GM23248 (cell line): ENCODE measurements around the gene MEGF11. TPM values are rescaled to one million over a fixed set of nuclear protein-coding genes. Genes with fewer than 3 reads are reported as not detected.

Source experiments
- DNase-seq: peaks from one replicate; pipeline ENCODE4 v3.0.0-alpha.2; 2015
- H2AFZ ChIP-seq: fragments of 200-600 bp; sonication (generic); 2 replicates; pipeline ENCODE4 v1.6.1; 2016; ENCODE audit warnings: antibody characterized with exemption
- H3F3A ChIP-seq: fragments of 200-600 bp; sonication (generic); 2 replicates; pipeline ENCODE4 v1.6.1; 2016; ENCODE audit warnings: mild to moderate bottlenecking, antibody characterized with exemption, mixed run types; ENCODE audit not compliant: insufficient read depth
- H3K27ac ChIP-seq: fragments of 200-600 bp; sonication (generic); 2 replicates; pipeline ENCODE4 v1.5.1; 2016; ENCODE audit warnings: mild to moderate bottlenecking
- H3K27me3 ChIP-seq: fragments of 200-600 bp; sonication (generic); replicated peaks from 2 replicates; pipeline ENCODE4 v1.6.1; 2016; ENCODE audit warnings: mild to moderate bottlenecking; ENCODE audit not compliant: insufficient read depth
- H3K36me3 ChIP-seq: fragments of 200-600 bp; sonication (generic); 2 replicates; pipeline ENCODE4 v1.6.1; 2016; ENCODE audit warnings: low read depth, mild to moderate bottlenecking
- H3K4me1 ChIP-seq: fragments of 200-600 bp; sonication (generic); 2 replicates; pipeline ENCODE4 v1.6.1; 2016; ENCODE audit warnings: mild to moderate bottlenecking; ENCODE audit not compliant: insufficient read depth
- H3K4me2 ChIP-seq: fragments of 200-600 bp; sonication (generic); one replicate; pipeline ENCODE4 v1.6.1; 2016; ENCODE audit warnings: mild to moderate bottlenecking; ENCODE audit not compliant: unreplicated experiment
- H3K4me3 ChIP-seq: fragments of 200-600 bp; sonication (generic); 2 replicates; pipeline ENCODE4 v1.5.1; 2016; ENCODE audit warnings: mild to moderate bottlenecking
- H3K79me2 ChIP-seq: fragments of 200-600 bp; sonication (generic); 2 replicates; pipeline ENCODE4 v1.6.1; 2016; ENCODE audit warnings: mild to moderate bottlenecking; ENCODE audit not compliant: insufficient read depth
- H3K9ac ChIP-seq: fragments of 200-600 bp; sonication (generic); 2 replicates; pipeline ENCODE4 v1.6.1; 2016; ENCODE audit warnings: mild to moderate bottlenecking
- H3K9me2 ChIP-seq: fragments of 200-600 bp; sonication (generic); 2 replicates; pipeline ENCODE4 v1.6.1; 2016; ENCODE audit warnings: mixed run types, mild to moderate bottlenecking, moderate library complexity; ENCODE audit not compliant: insufficient read depth
- H3K9me3 ChIP-seq: fragments of 200-600 bp; sonication (generic); one replicate; pipeline ENCODE4 v1.6.1; 2017; ENCODE audit warnings: low read depth
- H4K20me1 ChIP-seq: fragments of 200-600 bp; sonication (generic); 2 replicates; pipeline ENCODE4 v1.6.0; 2016; ENCODE audit not compliant: insufficient read depth
- EZH2 ChIP-seq: fragments of 200-600 bp; sonication (generic); IDR thresholded peaks from 2 replicates; pipeline ENCODE4 v1.6.1; 2018; ENCODE audit warnings: antibody characterized with exemption, mild to moderate bottlenecking; ENCODE audit not compliant: insufficient read depth, poor library complexity, severe bottlenecking
- EZH2phosphoT487 ChIP-seq: fragments of 200-600 bp; sonication (generic); IDR thresholded peaks from 2 replicates; pipeline ENCODE4 v1.6.1; 2018; ENCODE audit warnings: antibody characterized with exemption, moderate library complexity, mild to moderate bottlenecking, low read depth; ENCODE audit not compliant: insufficient read depth
- WGBS, 2 experiments: methylation state at CpG; one replicate each; pipeline ENCODE4 v1.1.6; 2015 to 2017; ENCODE audit warnings: low lambda C conversion rate in 2 of 2, low coverage in 1 of 2; ENCODE audit errors: missing lambda C conversion rate in 2 of 2; 5-methylcytosine and 5-hydroxymethylcytosine counted together
- in situ Hi-C: fragments of 300-500 bp; cut with MboI; formaldehyde crosslinking; loops from 2 replicates; pipeline ENCODE4 v1.15.0; 2020
- polyA plus RNA-seq: library from polyadenylated mRNA; unstranded; fragments of >200 nt; fragmentation: Nextera tagmentation; extraction: Ambion mirVana; gene quantifications from 2 replicates; pipeline ENCODE4 v1.2.1, GENCODE V29; 2016
- total RNA-seq: library from RNA; depleted of rRNA; stranded (reverse); fragments of >200 nt; shearing (Covaris generic); gene quantifications from 2 replicates; pipeline ENCODE4 v1.2.3, GENCODE V29; 2014

The MEGF11 gene
- total and polyA plus RNA-seq, 2 experiments from 2014 or later: 0.14 TPM; not detected in 1

GRCh38 chr15:66161108-66161507 lies 92.4 kb downstream of the MEGF11 start:
- Histone ChIP-seq H3K4me3 (no peak overlapping the region), H3K27me3 (peaks cover 49% of the 10 kb centered on the region), H3K9ac (no peak overlapping the region), H3K4me2 (no peak overlapping the region), H3K9me2 (no peaks in the 10 kb centered on the region), H3K27ac (no peak overlapping the region), H3K79me2 (no peaks in the 10 kb centered on the region), H3K9me3 (no peaks in the 10 kb centered on the region), H3K4me1 (no peaks in the 10 kb centered on the region), H2AFZ (no peak overlapping the region), H4K20me1 (no peaks in the 10 kb centered on the region), H3F3A (no peaks in the 10 kb centered on the region), H3K36me3 (no peaks in the 10 kb centered on the region)
- DNase-seq: no peak
- WGBS, 2 experiments: 46 to 51% methylated on average over 4 of the region's 4 CpGs
- in situ Hi-C loops: no loop called here
- TF ChIP-seq EZH2: no peak
- TF ChIP-seq EZH2phosphoT487: no peak

GRCh38 chr15:66157507-66157906 lies 96.0 kb downstream of the MEGF11 start:
- Histone ChIP-seq H3K9ac (no peak overlapping the region), H4K20me1 (no peaks in the 10 kb centered on the region), H3K27ac (no peak overlapping the region), H3F3A (no peaks in the 10 kb centered on the region), H3K4me1 (no peaks in the 10 kb centered on the region), H3K4me3 (no peak overlapping the region), H3K4me2 (no peak overlapping the region), H3K27me3 (peaks cover 67% of the 10 kb centered on the region), H2AFZ (no peak overlapping the region), H3K36me3 (no peaks in the 10 kb centered on the region), H3K9me2 (no peaks in the 10 kb centered on the region), H3K9me3 (no peaks in the 10 kb centered on the region), H3K79me2 (no peaks in the 10 kb centered on the region)
- DNase-seq: no peak
- WGBS, 2 experiments: 9 to 22% methylated on average over 2 of the region's 2 CpGs
- in situ Hi-C loops: no loop called here
- TF ChIP-seq EZH2phosphoT487 (no peak), EZH2 (no peak)

- peaks cover 56% of the 10 kb centered on the region for H3K27me3 ChIP-seq
- no peak for TF ChIP-seq EZH2
- no peak for TF ChIP-seq EZH2phosphoT487
- H3K36me3 ChIP-seq: no peaks in the 10 kb centered on the region
- no peak overlapping the region for H3K4me2 ChIP-seq
- H4K20me1 ChIP-seq: no peaks in the 10 kb centered on the region
- DNase-seq: no peak
- H3F3A ChIP-seq: no peaks in the 10 kb centered on the region
- in situ Hi-C loops: no loop called here
- H3K9me3 ChIP-seq: no peaks in the 10 kb centered on the region
- 29% methylated on average over 10 of the region's 10 CpGs for WGBS, 2 experiments
- no peaks in the 10 kb centered on the region for H3K79me2 ChIP-seq
- no peaks in the 10 kb centered on the region for H3K4me1 ChIP-seq
- no peak overlapping the region for H3K4me3 ChIP-seq
- H3K9me2 ChIP-seq: no peaks in the 10 kb centered on the region
- no peak overlapping the region for H2AFZ ChIP-seq
- H3K27ac ChIP-seq: no peak overlapping the region
- no peak overlapping the region for H3K9ac ChIP-seq
Measured at GRCh38 chr15:66156310-66156975, 97.1 kb downstream of the MEGF11 start.

- 29 to 30% methylated on average over 5 of the region's 5 CpGs for WGBS, 2 experiments
- no peaks in the 10 kb centered on the region for H3K79me2 ChIP-seq
- TF ChIP-seq EZH2 (no peak), EZH2phosphoT487 (no peak)
- H2AFZ ChIP-seq: no peak overlapping the region
- in situ Hi-C loops: no loop called here
- no peaks in the 10 kb centered on the region for H3K36me3 ChIP-seq
- no peak for DNase-seq
- H3K27ac ChIP-seq: no peak overlapping the region
- peaks cover 47% of the 10 kb centered on the region for H3K27me3 ChIP-seq
- H3K4me3 ChIP-seq: no peak overlapping the region
- no peaks in the 10 kb centered on the region for H3F3A ChIP-seq
- no peak overlapping the region for H3K9ac ChIP-seq
- H3K9me3 ChIP-seq: no peaks in the 10 kb centered on the region
- no peaks in the 10 kb centered on the region for H3K4me1 ChIP-seq
- H3K4me2 ChIP-seq: no peak overlapping the region
- no peaks in the 10 kb centered on the region for H3K9me2 ChIP-seq
- H4K20me1 ChIP-seq: no peaks in the 10 kb centered on the region
Measured at GRCh38 chr15:66155065-66155464, 98.5 kb downstream of the MEGF11 start.

- Histone ChIP-seq H3K79me2 (no peaks in the 10 kb centered on the region), H3K27ac (no peak overlapping the region), H3K4me1 (no peaks in the 10 kb centered on the region), H4K20me1 (no peaks in the 10 kb centered on the region), H3K9ac (no peak overlapping the region), H3K4me3 (no peak overlapping the region), H3K27me3 (peaks cover 50% of the 10 kb centered on the region), H3K4me2 (no peak overlapping the region), H3K36me3 (no peaks in the 10 kb centered on the region), H3K9me3 (no peaks in the 10 kb centered on the region), H3K9me2 (no peaks in the 10 kb centered on the region), H2AFZ (no peak overlapping the region), H3F3A (no peaks in the 10 kb centered on the region)
- TF ChIP-seq EZH2 (no peak), EZH2phosphoT487 (no peak)
- in situ Hi-C loops: no loop called here
- WGBS, 2 experiments: 43 to 45% methylated on average over 4 of the region's 4 CpGs
- DNase-seq: no peak
Measured at GRCh38 chr15:66154581-66154980, 99.0 kb downstream of the MEGF11 start.
